ENCODE measurements around the gene ECPAS.

GRCh38 chr9:111411266-111411665 is 72.9 kb downstream of the ECPAS start:
- TF ChIP-seq POLR2A (IDR thresholded peaks at IDR 0.05; ENCODE audit: low read length) (no peak), GATA1 (IDR thresholded peaks at IDR 0.05; ENCODE audit: low read depth, low read length) (no peak)

Data from erythroblast (primary cell).